ENCODE measurements around the gene NCKAP5.

NCKAP5 gene

DNA sequence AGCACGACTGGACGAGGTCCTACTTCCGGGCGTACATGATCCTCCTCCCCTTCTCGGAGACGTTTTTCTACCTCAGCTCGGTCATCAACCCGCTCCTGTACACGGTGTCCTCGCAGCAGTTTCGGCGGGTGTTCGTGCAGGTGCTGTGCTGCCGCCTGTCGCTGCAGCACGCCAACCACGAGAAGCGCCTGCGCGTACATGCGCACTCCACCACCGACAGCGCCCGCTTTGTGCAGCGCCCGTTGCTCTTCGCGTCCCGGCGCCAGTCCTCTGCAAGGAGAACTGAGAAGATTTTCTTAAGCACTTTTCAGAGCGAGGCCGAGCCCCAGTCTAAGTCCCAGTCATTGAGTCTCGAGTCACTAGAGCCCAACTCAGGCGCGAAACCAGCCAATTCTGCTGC is 923.1 kb downstream of the NCKAP5 start:
- no peak for DNase-seq

DNA sequence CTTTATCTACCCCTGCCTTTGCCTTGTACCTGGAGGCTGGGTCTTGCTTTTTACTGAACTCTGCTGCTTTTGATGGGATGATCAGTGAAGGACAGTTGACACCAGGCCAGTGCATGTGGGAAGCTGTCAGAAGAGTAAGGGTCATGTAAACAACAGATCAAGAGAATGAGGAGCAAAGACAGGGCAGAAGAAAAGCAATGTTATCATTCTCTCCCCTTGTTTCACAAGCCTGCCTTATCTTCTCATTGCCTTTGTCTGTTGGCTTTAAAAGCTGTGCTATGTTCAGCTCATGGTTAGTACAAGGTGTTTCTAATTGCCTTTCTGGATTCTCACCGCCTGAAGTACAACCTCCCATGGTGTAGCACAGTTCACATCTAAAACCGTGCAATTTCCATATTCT is 925.8 kb downstream of the NCKAP5 start:
- no peak for DNase-seq

DNA sequence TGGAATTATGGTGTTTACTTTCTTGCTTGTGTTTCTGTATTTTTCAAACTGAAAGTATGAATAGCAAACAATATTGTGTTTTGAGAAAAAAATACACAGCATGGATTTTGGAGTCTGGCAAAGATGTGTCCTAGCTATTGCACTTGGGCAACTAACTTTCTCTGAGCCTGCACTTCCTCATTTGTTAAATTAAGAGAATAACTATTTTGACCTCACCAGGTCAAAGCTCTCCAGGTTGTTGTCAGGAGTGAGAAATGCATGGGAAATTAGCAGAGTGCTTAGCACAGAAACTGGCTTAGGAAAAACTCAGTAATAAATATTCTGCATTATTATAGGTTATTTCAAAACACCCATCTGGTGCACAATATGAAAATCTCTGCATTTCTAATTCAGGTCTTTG is 926.4 kb downstream of the NCKAP5 start:
- no peak for DNase-seq

DNA sequence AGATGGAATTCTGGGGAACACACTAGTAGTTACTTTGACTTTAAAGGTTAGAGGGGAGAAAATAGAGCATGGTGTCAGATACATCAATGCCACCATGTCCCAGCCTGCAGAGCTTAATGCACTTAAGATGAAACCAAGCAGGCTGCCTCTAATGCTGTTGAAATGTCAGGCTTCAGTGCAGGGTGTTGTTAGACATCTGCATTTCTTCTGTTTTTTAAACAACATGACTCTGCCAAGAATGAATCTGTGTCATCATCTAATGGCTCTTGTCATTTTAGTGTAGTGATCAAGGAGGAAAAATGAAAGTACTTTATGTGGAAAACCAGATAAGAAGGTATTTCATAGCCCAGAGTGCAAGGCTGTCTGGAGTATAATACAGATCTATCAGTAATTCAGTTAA is 928.1 kb downstream of the NCKAP5 start:
- no peak for DNase-seq

DNA sequence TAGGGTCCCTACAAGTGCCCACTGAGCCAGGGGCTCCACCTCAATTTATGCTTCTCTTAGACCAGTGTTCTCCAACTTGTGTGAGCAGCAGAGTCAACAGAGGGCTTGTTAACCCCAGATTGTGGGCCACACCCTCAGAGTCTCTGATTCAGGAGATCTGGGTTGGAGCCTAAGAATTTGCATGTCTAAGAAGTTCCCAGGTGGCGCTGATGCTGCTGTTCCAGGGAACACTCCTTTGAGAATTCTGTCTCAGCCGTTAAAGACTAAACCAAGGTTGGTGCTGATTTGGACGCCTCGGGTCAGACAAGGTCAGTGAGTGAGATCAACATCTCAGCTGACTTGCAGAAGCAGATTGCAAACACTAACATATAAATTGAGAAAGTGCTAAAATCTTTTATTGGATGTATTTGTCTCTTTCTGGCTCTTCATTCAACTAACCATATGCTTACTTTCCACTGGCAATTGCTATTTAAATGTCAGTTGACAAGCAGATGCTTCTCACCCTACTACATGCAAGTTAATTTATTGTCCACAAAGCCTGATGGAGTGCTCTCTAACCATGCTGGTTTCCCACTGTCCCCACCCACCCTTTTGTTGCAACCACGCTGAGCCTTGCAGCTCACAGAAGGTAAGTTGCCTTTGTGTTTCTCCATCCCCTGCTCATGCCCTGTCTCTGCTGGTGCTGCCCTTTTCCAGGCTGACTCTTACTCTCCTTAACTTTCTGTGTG is 929.8 kb downstream of the NCKAP5 start:
- no peak for DNase-seq

DNA sequence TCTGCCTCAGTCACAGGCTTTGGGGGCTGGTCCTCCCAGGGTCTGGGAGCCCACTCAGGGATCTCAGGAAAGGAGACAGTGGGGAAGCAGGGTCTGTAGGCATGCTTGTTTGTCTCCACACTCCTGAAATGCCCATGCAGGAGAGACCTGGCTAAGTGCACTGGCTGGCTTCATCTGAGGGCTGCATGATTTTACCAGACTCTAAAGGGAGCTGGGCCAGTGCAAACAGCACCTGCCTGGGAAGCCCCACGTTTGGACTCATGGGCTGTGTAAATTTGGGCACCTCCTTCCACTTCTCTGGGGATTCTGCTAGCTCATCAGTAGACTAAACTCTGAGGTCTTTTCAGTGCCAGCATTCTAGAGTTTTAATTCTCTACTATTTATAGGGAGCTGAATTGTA is 931.9 kb downstream of the NCKAP5 start:
- DNase-seq, result no peak

DNA sequence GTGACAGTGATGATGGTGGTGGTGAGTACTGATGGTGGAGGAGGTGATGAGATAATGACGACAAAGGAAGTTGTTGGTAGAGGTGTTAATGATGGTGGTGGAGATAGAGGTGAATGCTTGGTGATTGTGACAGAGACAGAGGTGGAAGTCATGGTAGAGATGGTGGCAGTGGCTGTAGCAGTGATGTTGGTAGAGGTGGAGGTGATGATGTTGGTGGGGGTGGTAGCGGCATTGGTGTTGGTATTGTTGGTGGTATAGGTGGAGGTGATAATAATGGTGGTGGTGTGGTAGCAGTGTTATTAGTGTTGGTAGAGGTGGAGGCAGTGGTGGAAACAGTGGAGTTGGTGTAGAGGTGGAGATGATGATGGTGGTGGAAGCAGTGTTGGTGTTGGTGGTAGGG is 934.6 kb downstream of the NCKAP5 start:
- no peak for DNase-seq

DNA sequence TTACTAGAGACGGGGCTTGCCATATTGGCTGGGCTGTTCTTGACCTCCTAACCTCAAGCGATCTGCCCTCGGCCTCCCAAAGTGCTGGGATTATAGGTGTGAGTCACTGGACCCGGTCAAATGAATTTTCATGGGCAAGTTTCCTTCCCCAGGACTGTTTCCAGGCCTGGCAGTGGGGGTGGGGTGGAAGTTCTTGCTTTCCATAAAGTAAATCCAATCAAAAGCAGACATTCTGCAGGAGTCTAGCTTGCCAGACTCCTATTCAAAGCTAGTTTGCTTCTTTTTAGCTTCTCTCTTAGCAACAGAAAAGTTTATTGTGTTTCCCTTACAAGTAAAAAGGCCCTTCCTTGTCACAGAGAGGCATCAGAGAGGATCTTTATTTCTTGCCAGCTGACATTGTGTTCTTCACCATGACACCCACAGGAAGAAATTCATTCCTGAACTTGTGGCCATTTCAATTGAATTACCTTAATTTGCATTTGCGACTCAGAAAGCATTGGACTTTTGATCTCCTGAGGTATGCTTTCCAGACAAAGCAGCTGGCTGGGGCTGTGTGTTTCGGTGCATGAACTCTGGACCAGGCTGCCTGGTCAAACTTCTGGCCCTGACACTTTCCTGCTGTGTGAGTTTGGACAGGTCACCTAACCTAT is 936.1 kb downstream of the NCKAP5 start:
- no peak for DNase-seq

DNA sequence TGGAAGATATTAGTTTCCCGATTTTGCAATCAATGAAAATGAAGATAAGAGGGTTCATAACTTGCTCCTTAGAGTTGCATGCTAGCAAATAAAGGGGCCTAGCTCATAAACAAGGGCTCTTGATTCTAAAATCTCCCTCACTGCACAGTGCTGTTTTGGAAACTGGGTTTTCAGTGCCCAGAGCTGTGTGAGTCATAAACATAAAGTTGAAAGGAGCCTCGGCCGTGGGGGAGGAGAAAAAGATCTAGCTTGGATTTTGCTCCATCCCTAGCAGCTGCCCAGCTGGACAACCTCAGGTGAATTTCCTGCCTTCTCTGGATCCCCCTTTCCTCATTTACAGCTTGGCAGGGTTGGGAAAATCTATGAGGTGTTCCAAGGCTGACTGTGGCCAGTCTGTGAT is 940.7 kb downstream of the NCKAP5 start:
- DNase-seq, result no peak

DNA sequence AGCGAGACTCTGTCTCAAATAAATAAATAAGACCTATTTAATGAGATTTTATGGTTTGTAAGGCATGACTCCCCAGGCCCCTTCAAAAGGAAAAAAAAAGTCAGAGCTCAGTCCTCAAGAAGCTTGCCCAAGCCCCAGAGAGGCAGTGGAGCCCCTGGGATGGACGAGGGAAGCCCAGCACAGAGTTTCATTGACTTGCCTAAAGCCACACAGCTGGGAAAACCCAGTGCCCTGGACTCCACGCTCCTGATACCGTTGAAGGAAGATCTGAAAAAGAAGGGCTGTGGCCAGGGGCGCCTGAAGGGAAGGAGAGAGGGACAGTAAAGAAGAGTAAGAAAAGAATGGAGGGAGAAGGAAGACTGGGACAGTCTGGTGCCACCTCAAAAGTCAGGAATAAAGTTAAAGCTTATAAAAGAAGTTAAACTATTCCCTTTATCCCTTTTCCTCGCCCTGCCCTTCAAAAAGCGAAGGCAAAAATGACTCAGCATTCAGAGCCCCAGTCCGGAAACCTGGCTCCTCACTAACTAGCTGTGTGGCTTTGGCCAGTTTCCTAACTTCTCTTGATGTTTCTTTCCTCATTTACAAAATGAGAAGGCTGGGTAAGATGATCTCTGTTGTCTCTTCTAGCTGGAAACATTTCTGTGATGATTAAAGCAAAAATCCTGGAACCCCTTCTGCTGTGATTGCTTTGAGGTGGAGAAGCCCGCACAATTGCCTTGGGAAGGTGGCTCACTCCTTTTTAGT is 945.0 kb downstream of the NCKAP5 start:
- no peak for DNase-seq
